SH-SY5Y (cell line): Measurements from ENCODE around the gene COX8A.

Experiments used
- GATA2 ChIP-seq: IDR thresholded peaks from 2 replicates; pipeline ENCODE4 v1.6.1; 2011; ENCODE audit warnings: mild to moderate bottlenecking, low read depth, low read length
- GATA3 ChIP-seq: IDR thresholded peaks from 2 replicates; pipeline ENCODE4 v1.6.1; 2011; ENCODE audit warnings: low read depth, mild to moderate bottlenecking, low read length, moderate library complexity

DNA sequence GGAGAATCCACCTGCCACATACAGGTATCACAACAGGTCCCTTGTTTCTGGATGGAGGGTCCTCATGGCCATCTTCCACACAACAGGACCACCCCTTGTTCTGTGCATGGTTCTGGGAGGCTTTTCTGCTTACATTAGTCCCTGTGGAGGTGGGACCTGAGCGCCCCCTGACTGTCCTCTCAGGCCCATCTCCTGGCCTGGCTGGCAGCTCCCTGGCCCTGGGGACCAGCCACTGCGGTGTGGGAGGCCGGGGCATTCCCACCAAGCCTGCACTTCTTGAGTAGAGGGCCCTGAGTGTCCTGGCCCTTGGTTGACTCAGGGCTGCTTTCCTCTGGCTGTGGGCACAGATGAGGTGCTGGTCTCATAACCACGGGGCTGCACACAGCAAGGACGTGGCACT lies 5.0 kb downstream of the COX8A start:
- TF ChIP-seq GATA2 (no peak), GATA3 (no peak)
